Colon (tissue), 2 donors: ENCODE measurements around the gene DYNC1I1.

ENCODE experiments used
- FAIRE-seq: peaks from 2 replicates; lab custom pipeline; 2012; peaks lifted over from hg19 to GRCh38; lab: Jason Lieb, UNC
- donor health status: control.
- donor health status: control.

DYNC1I1 gene

DNA sequence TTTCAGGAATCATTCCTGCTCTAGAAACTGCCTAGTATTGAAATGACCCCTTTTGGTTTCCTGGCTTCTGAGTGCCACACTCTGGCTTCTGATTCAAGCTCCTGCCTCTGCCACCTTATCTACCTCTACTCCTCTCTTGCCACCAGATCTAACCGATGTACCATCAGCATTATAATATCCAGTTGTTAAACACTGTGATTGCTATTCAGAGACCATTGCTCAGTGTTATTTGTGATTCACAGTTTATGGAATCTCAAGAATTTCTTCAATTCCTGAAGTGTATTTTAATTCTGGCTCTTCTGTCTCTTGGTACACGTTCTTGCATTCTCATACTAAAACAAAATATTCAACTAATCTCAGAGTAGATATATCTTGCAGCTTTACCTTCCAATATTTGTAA is 88.7 kb downstream of the DYNC1I1 start:
- FAIRE-seq = no peak

DNA sequence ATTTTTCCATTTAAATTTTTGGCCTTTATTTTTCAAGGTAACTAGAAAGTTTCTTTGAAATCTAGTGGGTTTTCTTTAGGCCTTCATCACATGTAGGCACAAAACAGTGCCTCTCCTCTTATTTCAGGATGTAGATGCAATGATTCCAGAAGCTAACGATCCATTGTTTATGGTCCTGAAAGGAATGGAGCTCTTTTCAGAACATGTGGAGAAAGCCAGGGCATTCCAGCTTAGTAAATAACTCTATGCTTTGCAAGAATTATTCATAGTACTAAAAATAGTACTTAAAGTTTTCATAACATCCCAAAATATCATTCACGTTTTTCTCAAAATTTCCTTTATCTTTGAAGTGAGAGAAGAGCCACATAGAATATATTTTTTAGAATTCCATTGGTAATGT is 91.3 kb downstream of the DYNC1I1 start:
- no peak for FAIRE-seq

DNA sequence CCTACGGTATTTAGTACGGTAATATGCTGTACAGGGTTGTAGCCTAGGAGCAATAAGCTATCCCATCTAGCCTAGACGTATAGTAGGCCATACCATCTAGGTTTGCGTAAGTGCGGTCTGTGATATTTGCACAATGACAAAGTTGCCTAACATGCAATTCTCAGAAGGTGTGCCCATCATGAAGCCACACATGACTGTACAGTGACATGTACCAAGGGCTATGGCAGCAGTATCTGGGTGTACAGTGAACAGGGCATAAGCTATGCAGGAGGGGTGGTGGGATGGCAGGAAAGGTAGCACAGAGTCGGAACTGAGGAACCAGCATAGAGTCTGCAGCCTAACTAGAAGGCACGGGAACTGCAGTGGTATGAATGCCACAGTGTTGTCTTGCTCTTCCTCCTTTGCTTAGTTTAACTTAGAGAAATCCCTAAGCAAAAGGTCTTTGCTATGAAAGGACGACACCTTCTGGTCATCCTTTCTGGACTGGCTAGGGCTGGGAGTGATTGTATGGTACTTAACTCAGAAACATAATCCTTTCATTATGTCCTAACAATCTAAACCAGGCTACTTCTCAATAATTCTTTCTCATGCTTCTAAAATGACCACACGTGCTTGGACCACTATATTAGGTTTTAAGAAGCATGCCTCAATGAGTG is 93.5 kb downstream of the DYNC1I1 start:
- no peak for FAIRE-seq

DNA sequence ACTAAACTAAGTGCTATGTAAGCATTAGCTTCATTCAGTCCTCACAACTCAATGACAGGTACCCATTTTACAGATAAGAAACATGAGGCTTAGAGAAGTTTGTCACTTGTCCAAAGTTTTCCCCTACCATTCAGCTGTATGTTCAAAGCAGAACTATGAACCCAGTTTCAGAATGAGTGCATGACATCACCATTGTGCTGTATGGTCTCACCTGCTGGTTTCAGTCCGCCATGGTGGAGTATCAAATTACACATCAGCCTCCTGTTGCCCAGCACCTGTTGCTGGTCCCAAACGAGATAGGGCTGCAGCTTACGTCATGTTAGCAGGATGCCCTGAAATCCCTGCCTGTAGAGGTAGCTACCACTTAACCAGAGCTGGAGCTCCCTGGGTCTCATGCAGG is 95.0 kb downstream of the DYNC1I1 start:
- no peak for FAIRE-seq

DNA sequence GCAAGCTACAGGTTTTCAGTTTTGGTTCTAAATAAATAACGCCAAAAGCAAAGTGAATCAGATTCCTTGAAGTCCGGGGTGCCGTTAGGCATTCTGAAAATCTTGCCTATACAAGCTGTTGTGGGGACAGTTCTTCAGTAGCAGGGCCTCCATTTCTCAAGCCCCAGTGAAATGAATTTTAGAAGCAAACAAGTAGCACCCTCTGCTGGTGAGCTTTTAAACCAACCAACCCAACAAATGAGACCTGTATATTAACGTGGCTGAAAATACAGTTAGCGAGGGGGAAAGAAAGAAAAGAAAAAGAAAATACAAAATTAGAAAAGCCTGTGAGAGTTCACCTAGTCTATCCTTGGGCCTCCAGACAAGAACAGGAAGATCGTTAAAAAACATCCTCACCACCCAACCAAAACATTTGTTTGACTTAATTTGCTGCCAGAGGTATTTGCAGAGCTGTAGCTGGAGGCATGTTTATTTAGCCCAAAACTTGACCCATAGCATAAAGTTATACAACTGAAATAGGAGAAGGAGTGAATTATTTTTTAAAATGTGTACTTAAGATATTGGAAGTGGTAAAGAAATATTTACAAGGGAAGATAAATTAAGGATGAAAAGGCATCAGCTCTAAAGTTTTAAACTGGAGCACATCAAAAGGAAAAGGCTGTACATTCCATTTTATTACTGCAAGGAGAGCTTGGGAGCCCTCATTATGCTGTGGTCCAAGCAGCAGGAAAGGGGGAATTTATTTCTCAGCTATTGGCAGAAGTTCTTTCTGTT is 98.9 kb downstream of the DYNC1I1 start:
- FAIRE-seq = no peak

DNA sequence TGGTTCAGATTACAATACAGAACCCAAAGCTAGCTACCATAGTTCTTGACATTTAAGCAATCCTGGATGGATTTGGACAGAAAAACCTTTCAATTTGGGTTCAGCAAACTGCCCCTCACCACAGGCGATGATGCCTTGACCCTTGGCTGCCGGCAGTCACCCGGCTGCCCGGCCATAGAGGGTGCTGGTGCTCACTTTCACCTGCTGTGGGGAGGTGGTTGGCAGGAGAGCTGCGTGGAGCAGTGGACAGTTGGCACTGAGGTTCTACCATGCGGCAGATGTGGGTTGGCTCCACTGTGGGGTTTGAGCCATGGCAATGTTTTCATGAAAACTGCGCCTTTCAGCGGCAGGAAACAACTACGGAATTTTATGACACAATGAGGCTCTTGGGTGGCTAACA is 99.5 kb downstream of the DYNC1I1 start:
- no peak for FAIRE-seq

DNA sequence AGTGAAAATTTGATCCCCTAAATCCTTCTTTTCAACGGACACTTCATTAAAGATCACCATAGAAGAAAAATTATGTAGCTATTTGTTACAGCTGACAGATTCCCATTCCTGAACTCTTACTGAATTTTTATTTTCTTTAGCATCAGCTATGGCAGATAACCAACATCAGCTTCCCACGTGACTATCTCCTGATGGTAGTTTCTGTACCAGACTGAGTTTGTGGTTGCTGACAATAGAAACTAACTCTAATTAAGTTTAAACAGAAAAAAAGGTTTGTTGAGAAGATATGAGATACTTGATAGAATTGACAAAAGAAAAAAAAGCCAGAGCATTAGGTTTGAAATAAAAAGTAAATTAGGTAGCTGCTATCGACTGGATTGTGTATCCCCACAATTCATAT is 101.8 kb downstream of the DYNC1I1 start:
- no peak for FAIRE-seq

DNA sequence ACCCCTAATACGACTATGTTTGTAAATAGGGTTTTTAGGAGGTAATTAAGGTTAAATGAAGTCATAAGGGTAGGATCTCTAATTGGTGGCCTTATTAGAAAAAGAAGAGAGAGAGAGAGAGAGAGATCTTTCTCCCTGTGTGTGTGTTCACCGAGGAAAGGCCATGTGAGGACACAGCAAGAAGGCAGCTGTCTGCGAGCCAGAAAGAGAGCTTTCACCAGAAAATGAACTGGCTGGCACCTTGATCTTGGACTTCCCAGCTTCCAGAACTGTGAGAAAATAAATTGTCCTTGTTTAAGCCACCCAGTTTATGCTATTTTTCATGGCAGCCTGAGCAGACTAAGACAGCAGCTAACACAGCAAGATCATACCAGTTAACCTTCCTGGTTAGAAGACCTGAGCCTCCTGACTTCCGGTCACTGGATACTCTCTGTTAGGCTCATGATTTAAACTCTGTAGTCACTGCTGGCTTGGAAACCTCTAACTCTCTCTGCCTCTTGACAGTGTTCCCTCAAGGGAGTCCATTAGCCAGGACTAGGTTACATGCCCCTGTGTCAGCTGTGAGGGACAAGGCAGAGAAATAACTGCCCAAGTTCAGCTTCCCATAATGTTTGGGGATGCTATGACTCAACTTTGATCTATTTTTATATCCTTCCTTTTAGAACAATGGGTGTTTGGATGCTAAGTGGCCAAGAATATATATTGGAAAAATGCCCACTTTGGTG is 102.3 kb downstream of the DYNC1I1 start:
- no peak for FAIRE-seq

DNA sequence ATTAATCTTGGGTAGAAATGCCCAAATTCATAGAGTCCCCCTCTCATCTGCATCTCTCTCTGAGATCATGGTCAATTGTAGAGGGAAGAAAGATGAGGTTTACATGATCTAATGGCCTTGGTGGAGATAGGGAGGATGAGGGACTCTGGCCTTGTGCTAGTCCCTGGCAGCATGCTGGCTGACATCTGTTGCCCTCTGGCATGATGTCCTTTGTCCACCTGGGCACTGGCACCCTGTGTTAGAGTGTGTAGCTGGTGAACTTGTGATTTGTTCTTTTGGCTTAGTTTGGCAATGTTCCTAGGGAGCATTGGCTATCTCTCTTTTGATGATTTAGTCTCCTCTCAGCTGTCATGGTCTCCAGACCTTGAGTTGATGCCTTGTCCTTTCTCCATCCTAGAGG is 103.2 kb downstream of the DYNC1I1 start:
- FAIRE-seq = no peak

DNA sequence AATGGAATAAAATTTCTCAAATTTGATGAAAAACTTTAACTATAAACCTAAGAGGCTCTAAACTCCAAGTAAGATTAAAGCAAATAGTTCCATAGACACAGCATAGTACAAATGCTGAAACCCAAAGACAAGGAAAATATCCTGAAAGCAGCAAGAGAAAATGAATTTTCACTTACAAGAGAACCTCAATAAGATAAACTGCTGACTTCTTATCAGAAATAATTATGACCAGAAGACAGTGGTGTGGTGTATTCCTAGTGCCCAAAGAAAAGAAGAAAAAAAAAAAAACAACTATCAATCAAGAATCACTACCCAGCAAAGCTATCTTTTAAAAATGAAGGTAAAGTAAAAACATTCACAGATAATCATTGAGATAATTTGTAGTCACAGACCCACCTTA is 106.3 kb downstream of the DYNC1I1 start:
- no peak for FAIRE-seq

DNA sequence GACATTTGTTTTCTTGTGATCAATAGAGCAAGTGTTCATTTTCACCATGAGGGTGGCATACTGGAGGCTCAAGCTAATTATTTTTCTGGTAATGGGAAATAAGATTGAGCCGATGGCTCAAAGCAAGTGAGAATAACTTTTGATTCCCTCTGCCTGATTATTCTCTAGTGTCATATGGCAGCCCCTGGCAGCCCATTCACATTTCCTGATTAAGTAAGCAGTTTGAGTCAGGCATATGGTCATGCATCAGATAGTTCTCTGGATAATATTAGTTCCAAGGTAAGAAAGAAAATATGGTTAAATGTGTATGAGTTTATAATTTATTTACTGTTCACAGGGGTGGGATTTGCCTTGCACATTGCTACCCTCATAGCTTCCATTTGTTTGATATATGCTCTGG is 109.2 kb downstream of the DYNC1I1 start:
- FAIRE-seq = no peak

DNA sequence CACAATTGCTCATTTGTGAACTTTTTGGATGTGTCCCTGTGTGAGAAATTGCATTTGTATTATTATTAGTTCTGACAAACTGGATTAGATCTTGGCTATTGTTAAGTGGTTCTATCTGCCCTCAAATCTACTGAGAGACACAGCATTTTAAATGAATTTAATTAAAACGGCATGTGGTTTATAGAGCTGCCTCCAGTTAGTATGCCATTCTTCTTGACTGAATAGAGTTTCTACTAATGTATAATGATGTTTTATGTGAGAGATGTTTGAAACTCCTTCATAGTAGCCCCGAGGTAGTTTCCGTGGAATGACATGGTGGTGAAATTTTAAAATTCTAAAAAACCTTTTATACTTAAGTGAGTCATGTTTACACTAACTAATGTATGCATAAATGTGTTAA is 110.9 kb downstream of the DYNC1I1 start:
- no peak for FAIRE-seq

DNA sequence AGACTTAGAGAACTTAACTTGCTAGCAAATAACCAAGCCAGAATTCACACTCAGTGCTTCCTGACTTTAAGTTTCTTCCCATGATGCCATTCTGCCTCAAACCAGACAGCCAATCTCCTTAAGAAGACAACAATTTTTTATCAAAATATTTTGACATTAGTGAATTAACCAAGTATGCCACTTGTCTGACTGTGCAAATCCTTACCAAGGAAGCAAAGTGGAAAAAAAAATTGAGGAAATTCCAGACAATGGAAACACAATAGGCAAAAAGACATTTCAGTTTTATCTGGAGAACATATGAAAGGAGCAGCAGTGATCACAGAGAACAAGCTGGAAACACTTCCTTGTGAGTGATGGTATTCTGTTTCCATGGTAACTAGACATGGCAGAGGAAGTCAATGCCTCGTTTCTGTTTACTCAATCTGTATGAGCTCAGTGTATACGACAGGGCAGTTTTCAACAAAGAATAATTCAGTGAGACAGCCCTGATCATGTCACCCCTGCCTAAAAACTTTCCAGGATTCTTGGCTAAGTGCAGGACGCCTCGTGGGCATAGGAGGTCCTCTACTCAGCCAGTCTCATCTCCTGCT is 114.2 kb downstream of the DYNC1I1 start:
- no peak for FAIRE-seq

DNA sequence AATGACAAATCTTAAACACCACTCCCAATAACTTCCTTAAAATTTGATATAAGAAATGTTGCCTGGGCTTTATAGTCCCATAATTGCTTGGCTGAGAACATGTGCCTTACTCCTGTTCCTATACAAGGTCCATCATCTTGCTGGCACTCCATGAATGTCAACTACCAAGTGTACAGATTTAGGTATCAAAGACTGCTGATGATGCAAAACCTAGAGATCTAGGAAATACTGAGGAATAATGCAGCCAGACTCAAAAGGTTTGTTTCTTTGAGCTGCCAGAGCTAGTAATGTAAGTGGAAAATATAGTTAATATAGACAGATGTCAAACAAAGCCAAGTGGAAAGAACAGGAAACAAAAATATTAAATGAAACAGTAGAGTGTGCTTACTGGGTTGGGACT is 121.1 kb downstream of the DYNC1I1 start:
- FAIRE-seq = no peak

DNA sequence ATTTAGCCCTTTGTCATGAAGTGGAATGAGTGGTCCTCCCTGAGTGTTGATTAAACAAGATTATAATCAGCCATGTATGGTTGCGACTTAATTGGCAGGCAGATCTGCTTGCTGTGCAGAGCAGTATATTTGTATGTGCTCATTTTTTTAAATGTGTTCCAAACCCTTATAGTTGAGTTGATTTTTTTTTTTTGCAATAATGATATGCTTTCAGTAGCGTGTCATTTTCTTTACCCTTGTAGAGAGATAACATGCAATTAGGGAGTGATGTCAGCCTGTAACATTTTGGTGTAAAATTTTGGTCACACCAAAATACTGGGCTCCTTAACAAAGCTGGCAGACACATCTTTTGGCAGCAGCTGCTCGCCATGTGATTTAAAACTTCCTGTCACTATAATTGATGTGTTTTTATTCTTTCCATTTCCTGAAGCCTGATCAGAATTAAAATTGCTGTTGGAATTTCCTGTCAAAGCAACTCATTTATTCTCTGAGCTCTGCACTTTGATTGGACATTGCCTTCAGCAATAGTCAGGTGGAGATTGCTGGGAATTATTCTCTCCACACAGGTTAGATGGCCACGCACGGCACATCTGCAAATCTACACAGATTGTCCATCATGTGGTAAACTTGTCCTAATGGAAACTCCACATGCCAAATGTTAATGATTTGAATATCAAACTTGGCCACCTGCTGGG is 125.3 kb downstream of the DYNC1I1 start:
- no peak for FAIRE-seq

DNA sequence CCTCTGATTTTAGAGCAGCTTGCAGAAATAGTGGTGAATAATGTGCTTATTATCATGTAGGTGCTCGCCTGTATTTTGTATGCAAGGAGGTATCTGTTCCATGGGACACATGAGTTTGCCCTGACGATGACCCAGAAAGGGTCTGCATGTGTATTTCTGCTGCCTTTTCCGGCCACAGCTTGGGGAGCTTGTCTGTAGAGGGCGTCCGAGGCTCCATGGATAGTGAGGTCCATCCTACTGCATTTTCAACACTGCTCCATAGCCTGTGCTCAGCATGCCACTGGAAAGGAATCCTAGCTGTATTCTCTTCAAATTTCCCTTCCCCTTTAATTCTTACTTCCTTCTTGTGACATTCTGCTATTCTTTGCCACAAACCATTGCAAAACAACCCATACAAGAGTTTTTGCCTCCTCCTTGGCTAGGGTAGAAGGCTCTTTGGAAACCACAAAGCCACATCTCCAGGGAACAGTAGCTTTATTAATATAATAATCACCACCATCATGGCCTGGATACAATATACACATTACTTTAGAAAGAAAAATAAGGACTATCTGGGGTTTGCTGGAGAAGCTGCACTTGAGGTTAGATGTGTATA is 127.7 kb downstream of the DYNC1I1 start:
- no peak for FAIRE-seq

DNA sequence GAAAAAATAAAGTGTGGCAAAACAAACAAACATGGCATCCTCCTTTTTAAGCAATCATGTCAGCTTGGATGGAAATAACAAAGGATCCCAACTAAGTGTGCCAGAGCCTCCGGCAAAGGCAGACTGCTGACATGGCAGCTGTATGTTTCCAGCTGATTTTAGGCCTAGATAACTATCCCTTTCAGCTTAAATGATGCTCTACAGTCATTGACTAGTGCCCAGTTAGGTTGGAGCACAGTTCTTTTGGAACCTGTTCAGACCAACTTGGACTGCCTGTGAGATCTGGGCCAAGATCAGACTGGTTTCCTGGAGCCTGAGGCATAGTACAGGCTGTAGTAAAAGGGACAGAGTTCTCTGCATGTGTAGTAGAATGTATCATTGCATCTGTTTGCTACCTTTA is 128.7 kb downstream of the DYNC1I1 start:
- FAIRE-seq = no peak

DNA sequence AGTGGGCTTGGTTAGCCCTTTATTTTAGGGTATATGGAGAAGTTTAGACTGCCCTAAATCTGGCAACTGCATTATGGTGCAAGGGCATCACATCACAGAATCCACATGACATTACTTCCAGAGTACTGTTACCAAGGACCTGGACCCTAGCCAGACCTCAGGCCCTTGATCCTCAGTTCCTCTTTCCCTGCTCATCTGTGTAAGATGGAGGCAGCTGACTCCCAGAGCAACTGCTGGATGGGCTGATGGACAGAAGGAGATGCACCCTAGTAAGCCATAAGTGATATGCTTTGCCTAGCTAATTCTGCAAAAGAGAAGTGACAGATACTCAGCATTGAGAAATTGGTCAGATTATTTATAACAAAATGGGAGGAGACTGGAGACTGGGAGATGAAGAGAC is 131.7 kb downstream of the DYNC1I1 start:
- no peak for FAIRE-seq

DNA sequence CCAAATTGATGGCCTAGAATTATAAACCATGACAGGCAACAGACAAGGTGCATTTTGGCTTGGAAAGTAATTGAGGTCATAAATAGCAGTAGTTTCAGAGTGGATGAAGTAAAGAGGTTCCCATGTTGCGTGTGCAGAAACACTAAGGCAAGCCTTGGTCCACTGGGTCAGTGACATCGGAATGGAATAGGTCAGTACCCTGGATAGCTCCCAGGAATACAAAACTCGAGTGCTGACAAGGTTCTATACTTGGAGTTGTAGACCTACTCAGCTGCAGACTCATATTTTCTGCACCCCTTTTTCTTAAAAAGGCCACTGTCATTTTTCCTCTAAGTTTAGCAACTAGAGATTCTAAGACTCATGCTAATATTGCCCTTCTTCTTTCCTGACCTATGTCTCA is 132.8 kb downstream of the DYNC1I1 start:
- no peak for FAIRE-seq

DNA sequence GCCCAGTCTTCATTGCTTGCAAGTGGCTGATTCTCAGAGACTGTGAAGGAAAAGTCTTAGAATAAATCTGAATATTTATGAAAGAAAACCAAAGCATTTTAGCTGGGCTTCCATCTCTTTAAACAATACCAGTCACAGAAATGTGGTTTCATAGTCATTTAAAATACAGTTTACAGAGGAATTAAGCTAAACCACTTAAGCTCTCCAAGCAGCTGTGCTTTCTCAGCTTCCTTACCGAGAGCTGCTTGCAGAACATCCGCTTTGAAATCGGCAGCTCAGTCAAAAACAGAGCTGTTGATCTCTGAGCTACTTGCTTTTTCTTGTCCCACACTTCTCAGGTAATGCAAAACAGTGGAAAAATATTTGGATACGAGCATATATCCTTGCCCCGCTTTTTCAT is 134.5 kb downstream of the DYNC1I1 start:
- no peak for FAIRE-seq

DNA sequence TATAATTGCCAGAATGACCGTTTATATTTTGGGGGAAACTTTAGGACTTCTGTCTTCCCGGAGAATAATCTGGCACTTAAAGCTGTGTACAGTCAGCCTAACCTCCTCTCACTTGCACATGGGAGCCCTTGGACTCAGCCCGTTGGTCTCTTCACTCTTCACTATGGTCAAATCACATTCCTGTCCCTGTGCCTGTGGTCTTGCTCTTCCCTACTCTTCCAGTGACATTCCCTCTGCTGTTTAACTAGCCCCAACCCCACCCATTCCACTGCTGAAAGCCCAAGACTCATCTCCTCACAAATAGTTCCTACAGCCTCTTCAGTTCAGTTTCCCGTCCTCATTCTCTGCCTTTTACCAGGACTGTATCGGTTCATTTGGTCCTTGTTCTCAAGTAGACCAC is 135.0 kb downstream of the DYNC1I1 start:
- no peak for FAIRE-seq

DNA sequence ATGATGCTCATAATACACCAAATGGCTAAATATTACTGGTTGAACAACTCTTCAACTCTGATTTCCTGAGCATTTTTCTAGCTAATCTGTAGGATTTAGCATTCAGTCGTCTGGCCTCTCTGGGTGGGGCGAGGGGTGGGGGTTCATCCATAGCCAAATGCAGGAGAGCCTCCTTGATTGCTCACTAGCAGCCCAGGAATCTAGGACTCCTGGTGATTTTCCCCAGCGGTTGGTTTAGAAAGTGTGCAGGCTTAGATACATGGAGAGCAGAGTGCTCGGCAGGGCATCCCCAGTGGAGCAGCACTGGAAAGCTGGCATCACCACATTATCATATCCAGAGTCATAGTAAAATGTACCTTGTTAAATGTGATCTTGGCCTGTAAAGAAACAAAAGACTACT is 136.1 kb downstream of the DYNC1I1 start:
- FAIRE-seq = no peak
